ENCODE data around the gene STRAP.

The STRAP gene

GRCh38 chr12:15882118-15882971, at the start of gene STRAP:
Gene STRAP, plus strand, starts transcription at chr12:15882387. Its CDS starts 321 bp downstream, at chr12:15882708.
- peak within 1 kb of the TSS; percentile 96 for H3K4me3 ChIP-seq (ENCODE audit: low read depth, low read length)
- peak; percentile 97 for DNase-seq (ENCODE audit: low read depth)
- TF ChIP-seq CTCF (IDR thresholded peaks at IDR 0.05; ENCODE audit: insufficient read depth, low read depth, low read length, missing control alignments) = no peak

- TF ChIP-seq CTCF (IDR thresholded peaks at IDR 0.05; ENCODE audit: insufficient read depth, low read depth, low read length, missing control alignments) = no peak
- DNase-seq (ENCODE audit: low read depth) = no peak
- H3K4me3 ChIP-seq (ENCODE audit: low read depth, low read length) = no peak overlapping the region
Observed at GRCh38 chr12:15834575-15834974, 47.6 kb upstream of the STRAP start.

- no peak overlapping the region for H3K4me3 ChIP-seq (ENCODE audit: low read depth, low read length)
- no peak for TF ChIP-seq CTCF (IDR thresholded peaks at IDR 0.05; ENCODE audit: insufficient read depth, low read depth, low read length, missing control alignments)
- no peak for DNase-seq (ENCODE audit: low read depth)
Observed at GRCh38 chr12:15837141-15837790, 44.9 kb upstream of the STRAP start.

- no peak for DNase-seq (ENCODE audit: low read depth)
- no peak overlapping the region for H3K4me3 ChIP-seq (ENCODE audit: low read depth, low read length)
- TF ChIP-seq CTCF (IDR thresholded peaks at IDR 0.05; ENCODE audit: insufficient read depth, low read depth, low read length, missing control alignments) = no peak
Observed at GRCh38 chr12:15839041-15839440, 43.1 kb upstream of the STRAP start.

GRCh38 chr12:15839682-15840081, 42.5 kb upstream of the STRAP start:
- no peak for TF ChIP-seq CTCF (IDR thresholded peaks at IDR 0.05; ENCODE audit: insufficient read depth, low read depth, low read length, missing control alignments)

GRCh38 chr12:15842108-15842507, 40.1 kb upstream of the STRAP start:
- H3K4me3 ChIP-seq (ENCODE audit: low read depth, low read length) = no peak overlapping the region
- TF ChIP-seq CTCF (IDR thresholded peaks at IDR 0.05; ENCODE audit: insufficient read depth, low read depth, low read length, missing control alignments) = no peak
- no peak for DNase-seq (ENCODE audit: low read depth)

More at GRCh38 chr12:15839682-15840081, 42.5 kb upstream of the STRAP start:
- no peak overlapping the region for H3K4me3 ChIP-seq (ENCODE audit: low read depth, low read length)
- DNase-seq (ENCODE audit: low read depth) = no peak
